Metanephros (tissue), 2 donors: Measurements from ENCODE around the gene ELMO3. TPM values are rescaled to one million over a fixed set of nuclear protein-coding genes. Genes with fewer than 3 reads are reported as not detected.
A peak's percentile ranks its signal among the peaks of the same experiment; 100 is the strongest.

Experiments
- small RNA-seq: library from RNA; depleted of rRNA; stranded (forward); fragments of <200 nt; gene quantifications from one replicate; pipeline ENCODE3, GENCODE V24; 2014; ENCODE audit warnings: low replicate concordance
- total RNA-seq: library from RNA; depleted of rRNA; stranded (reverse); fragments of >200 nt; gene quantifications from one replicate; pipeline ENCODE4 v1.2.3, GENCODE V29; 2014

The ELMO3 gene
- 6.3 TPM for total RNA-seq

GRCh38 chr16:67199011-67199807 is at the start of gene ELMO3:
Gene ELMO3 (plus strand): TSS chr16:67199131. CDS start chr16:67199327, 196 bp downstream.

GRCh38 chr16:67150833-67151396 is 48.0 kb upstream of the ELMO3 start, which contains the start of gene B3GNT9:
Gene B3GNT9 (minus strand): TSS chr16:67150998. CDS start chr16:67150485, 513 bp downstream.

GRCh38 chr16:67164599-67165061 is 34.3 kb upstream of the ELMO3 start, which contains the start of gene HSF4:
Gene HSF4 (plus strand): TSS chr16:67164745. CDS start chr16:67164812, 67 bp downstream.

GRCh38 chr16:67170168-67170948 is 28.6 kb upstream of the ELMO3 start, which contains the start of gene NOL3:
Gene NOL3 (plus strand): TSS chr16:67170538.

GRCh38 chr16:67183627-67184452 is 15.1 kb upstream of the ELMO3 start, which contains the start of gene MATCAP1:
Gene MATCAP1 (minus strand): TSS chr16:67183963. CDS start chr16:67180610, 3,353 bp downstream.

GRCh38 chr16:67190041-67190440 is 8.9 kb upstream of the ELMO3 start, which contains the start of gene EXOC3L1:
Gene EXOC3L1 (minus strand): TSS chr16:67190136. CDS start chr16:67189676, 460 bp downstream.

GRCh38 chr16:67191995-67192681 is 6.8 kb upstream of the ELMO3 start, which contains the start of gene E2F4:
Gene E2F4 (plus strand): TSS chr16:67192155. CDS start chr16:67192228, 73 bp downstream.

GRCh38 chr16:67226804-67227566 is 28.1 kb downstream of the ELMO3 start, which contains the start of gene TMEM208:
Gene TMEM208 (plus strand): TSS chr16:67227130. CDS start chr16:67227219, 89 bp downstream.

GRCh38 chr16:67247192-67248072 is 48.5 kb downstream of the ELMO3 start, which contains the start of gene FHOD1:
Gene FHOD1 (minus strand): TSS chr16:67247481. CDS start chr16:67247410, 71 bp downstream.

GRCh38 chr16:67248401-67249177 is 49.7 kb downstream of the ELMO3 start, which contains the start of gene SLC9A5:
Gene SLC9A5 (plus strand): TSS chr16:67248979. CDS start chr16:67249015, 36 bp downstream.

Small RNAs within 50 kb of the gene (small RNA-seq; reads per million reads assigned to genes)
- gene MIR328, result 9.1 reads per million, percentile 95 among the genes with 10 or more reads in this experiment

Other genes with a start within 250 kb of the ELMO3 start
- gene CES3, start 237.9 kb upstream of the ELMO3 start, total RNA-seq, result 3.1 TPM
- 6.5 TPM for gene CES4A, start 210.5 kb upstream of the ELMO3 start, total RNA-seq
- gene CBFB, start 170.0 kb upstream of the ELMO3 start, total RNA-seq, result 69.7 TPM
- gene PHAF1, start 89.2 kb upstream of the ELMO3 start, total RNA-seq, result 26.0 TPM
- gene B3GNT9, start 48.1 kb upstream of the ELMO3 start, total RNA-seq, result 21.1 TPM
- gene TRADD, start 39.2 kb upstream of the ELMO3 start, total RNA-seq, result 9.1 TPM
- 4.6 TPM for gene FBXL8, start 39.2 kb upstream of the ELMO3 start, total RNA-seq
- gene HSF4, start 34.4 kb upstream of the ELMO3 start, total RNA-seq, result 5.6 TPM
- 9.5 TPM for gene NOL3, start 28.6 kb upstream of the ELMO3 start, total RNA-seq
- 50.2 TPM for gene MATCAP1, start 15.2 kb upstream of the ELMO3 start, total RNA-seq
- gene EXOC3L1, start 9.0 kb upstream of the ELMO3 start, total RNA-seq, result 11.6 TPM
- gene E2F4, start 7.0 kb upstream of the ELMO3 start, total RNA-seq, result 42.3 TPM
- gene TMEM208, start 28.0 kb downstream of the ELMO3 start, total RNA-seq, result 16.5 TPM
- 29.9 TPM for gene FHOD1, start 48.4 kb downstream of the ELMO3 start, total RNA-seq
- gene SLC9A5, start 49.8 kb downstream of the ELMO3 start, total RNA-seq, result 3.6 TPM
- gene PLEKHG4, start 80.4 kb downstream of the ELMO3 start, total RNA-seq, result 41.7 TPM
- gene KCTD19, start 127.6 kb downstream of the ELMO3 start, total RNA-seq, result 0.47 TPM
- gene LRRC36, start 127.7 kb downstream of the ELMO3 start, total RNA-seq, result 4.9 TPM
- 38.6 TPM for gene TPPP3, start 194.4 kb downstream of the ELMO3 start, total RNA-seq
- gene ZDHHC1, start 217.3 kb downstream of the ELMO3 start, total RNA-seq, result 14.5 TPM
- 198 TPM for gene HSD11B2, start 232.0 kb downstream of the ELMO3 start, total RNA-seq